ENCODE measurements around the gene NHS. TPM values are rescaled to one million over a fixed set of nuclear protein-coding genes. Genes with fewer than 3 reads are reported as not detected.

The NHS gene
- total RNA-seq, 1 experiment from 2014 or later = 2.2 TPM

GRCh38 chrX:17580539-17581152, 205.6 kb downstream of the NHS start:
- no peaks in the 10 kb centered on the region for H3K36me3 ChIP-seq (ENCODE audit: control insufficient read depth, insufficient read depth, low read length)
- no peaks in the 10 kb centered on the region for H3K9me3 Mint-ChIP-seq (ENCODE audit: unreplicated experiment)
- H3K9me3 ChIP-seq = no peaks in the 10 kb centered on the region
- no peak overlapping the region for H3K4me3 ChIP-seq (ENCODE audit: low read depth, low read length)
- no peak overlapping the region for H3K4me3 Mint-ChIP-seq (ENCODE audit: unreplicated experiment)
- no peak for DNase-seq
- no peak overlapping the region for H3K27ac Mint-ChIP-seq (ENCODE audit: unreplicated experiment)
- no TSS peak for BruUV-seq (replicated peaks)
- H3K4me1 ChIP-seq = no peaks in the 10 kb centered on the region
- ChIA-PET CTCF (no interaction called here), POLR2A (no interaction called here)
- H3K4me1 Mint-ChIP-seq (ENCODE audit: low read depth, unreplicated experiment) = no peaks in the 10 kb centered on the region
- no peaks in the 10 kb centered on the region for H3K36me3 Mint-ChIP-seq (ENCODE audit: insufficient read depth, unreplicated experiment)
- no peaks in the 10 kb centered on the region for H3K27me3 Mint-ChIP-seq (ENCODE audit: insufficient read depth, unreplicated experiment)
- intact Hi-C loops (cut with micrococcal nuclease; ENCODE audit: unreplicated experiment) = no loop called here
- no peaks in the 10 kb centered on the region for H3K27me3 ChIP-seq (replicated peaks; ENCODE audit: control insufficient read depth, insufficient read depth, low read length)
- TF ChIP-seq CTCF (IDR thresholded peaks at IDR 0.05; ENCODE audit: insufficient read depth in 1 of 2, low read depth in 1 of 2, low read length in 1 of 2, severe bottlenecking in 1 of 2, unreplicated experiment in 1 of 2) = no peak

GRCh38 chrX:17581641-17582040, 206.6 kb downstream of the NHS start:
- intact Hi-C loops (cut with micrococcal nuclease; ENCODE audit: unreplicated experiment) = no loop called here

GRCh38 chrX:17584248-17584681, 209.3 kb downstream of the NHS start:
- no peak overlapping the region for H3K4me3 ChIP-seq (ENCODE audit: low read depth, low read length)
- no peaks in the 10 kb centered on the region for H3K36me3 Mint-ChIP-seq (ENCODE audit: insufficient read depth, unreplicated experiment)
- no peak for DNase-seq
- H3K27me3 ChIP-seq (replicated peaks; ENCODE audit: control insufficient read depth, insufficient read depth, low read length) = no peaks in the 10 kb centered on the region
- H3K27ac Mint-ChIP-seq (ENCODE audit: unreplicated experiment) = no peak overlapping the region
- H3K4me1 ChIP-seq = no peaks in the 10 kb centered on the region
- ChIA-PET POLR2A (no interaction called here), CTCF (no interaction called here)
- no peak overlapping the region for H3K4me3 Mint-ChIP-seq (ENCODE audit: unreplicated experiment)
- H3K9me3 ChIP-seq = no peaks in the 10 kb centered on the region
- TF ChIP-seq CTCF (IDR thresholded peaks at IDR 0.05; ENCODE audit: insufficient read depth in 1 of 2, low read depth in 1 of 2, low read length in 1 of 2, severe bottlenecking in 1 of 2, unreplicated experiment in 1 of 2) = no peak
- no peaks in the 10 kb centered on the region for H3K9me3 Mint-ChIP-seq (ENCODE audit: unreplicated experiment)
- intact Hi-C loops (cut with micrococcal nuclease; ENCODE audit: unreplicated experiment) = no loop called here
- H3K27me3 Mint-ChIP-seq (ENCODE audit: insufficient read depth, unreplicated experiment) = no peaks in the 10 kb centered on the region
- BruUV-seq (replicated peaks) = no TSS peak
- H3K36me3 ChIP-seq (ENCODE audit: control insufficient read depth, insufficient read depth, low read length) = no peaks in the 10 kb centered on the region
- no peaks in the 10 kb centered on the region for H3K4me1 Mint-ChIP-seq (ENCODE audit: low read depth, unreplicated experiment)

More at GRCh38 chrX:17581641-17582040, 206.6 kb downstream of the NHS start:
- Mint-ChIP-seq H3K4me3 (ENCODE audit: unreplicated experiment) (no peak overlapping the region), H3K9me3 (ENCODE audit: unreplicated experiment) (no peaks in the 10 kb centered on the region), H3K4me1 (ENCODE audit: low read depth, unreplicated experiment) (no peaks in the 10 kb centered on the region), H3K36me3 (ENCODE audit: insufficient read depth, unreplicated experiment) (no peaks in the 10 kb centered on the region), H3K27me3 (ENCODE audit: insufficient read depth, unreplicated experiment) (no peaks in the 10 kb centered on the region), H3K27ac (ENCODE audit: unreplicated experiment) (no peak overlapping the region)
- Histone ChIP-seq H3K9me3 (no peaks in the 10 kb centered on the region), H3K4me1 (no peaks in the 10 kb centered on the region), H3K4me3 (ENCODE audit: low read depth, low read length) (no peak overlapping the region), H3K36me3 (ENCODE audit: control insufficient read depth, insufficient read depth, low read length) (no peaks in the 10 kb centered on the region), H3K27me3 (replicated peaks; ENCODE audit: control insufficient read depth, insufficient read depth, low read length) (no peaks in the 10 kb centered on the region)
- ChIA-PET CTCF (interaction anchor here (1.3 kb wide), 1 partner anchor 9 kb away, joined by 3 read pairs; no protein-coding TSS in a partner anchor), POLR2A (no interaction called here)
- BruUV-seq (replicated peaks) = no TSS peak
- no peak for DNase-seq
- no peak for TF ChIP-seq CTCF (IDR thresholded peaks at IDR 0.05; ENCODE audit: insufficient read depth in 1 of 2, low read depth in 1 of 2, low read length in 1 of 2, severe bottlenecking in 1 of 2, unreplicated experiment in 1 of 2)

Measured in Caco-2 (cell line).